ENCODE measurements around the gene NAA40. TPM values are rescaled to one million over a fixed set of nuclear protein-coding genes. Genes with fewer than 3 reads are reported as not detected.

Gene NAA40
- total RNA-seq, 3 donors from 2014 or later: 12.1 to 16.9 (median 14.1) TPM

GRCh38 chr11:63907808-63908530 is 30.8 kb upstream of the NAA40 start:
- DNase-seq (no peak), ATAC-seq (no peak)
- Mint-ChIP-seq H3K36me3 (ENCODE audit: insufficient read depth) (peaks cover 25% of the 10 kb centered on the region), H3K4me1 (ENCODE audit: low read depth) (peaks cover 3% of the 10 kb centered on the region), H3K27me3 (ENCODE audit: low read depth) (no peaks in the 10 kb centered on the region), H3K9me3 (no peaks in the 10 kb centered on the region), H3K4me3 (no peak overlapping the region)

GRCh38 chr11:63908631-63909401 is 30.0 kb upstream of the NAA40 start:
- no peak for DNase-seq
- no peaks in the 10 kb centered on the region for H3K27me3 Mint-ChIP-seq (ENCODE audit: low read depth)
- ATAC-seq: no peak
- H3K36me3 Mint-ChIP-seq (ENCODE audit: insufficient read depth): peaks cover 18% of the 10 kb centered on the region
- peaks cover 3% of the 10 kb centered on the region for H3K4me1 Mint-ChIP-seq (ENCODE audit: low read depth)
- H3K4me3 Mint-ChIP-seq: no peak overlapping the region
- no peaks in the 10 kb centered on the region for H3K9me3 Mint-ChIP-seq

GRCh38 chr11:63909591-63910506 is 29.0 kb upstream of the NAA40 start:
- H3K9me3 Mint-ChIP-seq: no peaks in the 10 kb centered on the region

GRCh38 chr11:63910675-63911074 is 28.1 kb upstream of the NAA40 start:
- peaks cover 7% of the 10 kb centered on the region for H3K4me1 Mint-ChIP-seq (ENCODE audit: low read depth)

More at GRCh38 chr11:63909591-63910506, 29.0 kb upstream of the NAA40 start:
- peaks cover 9% of the 10 kb centered on the region for H3K36me3 Mint-ChIP-seq (ENCODE audit: insufficient read depth)
- H3K4me3 Mint-ChIP-seq: no peak overlapping the region
- no peak for ATAC-seq
- peaks cover 3% of the 10 kb centered on the region for H3K4me1 Mint-ChIP-seq (ENCODE audit: low read depth)
- no peak for DNase-seq
- no peaks in the 10 kb centered on the region for H3K27me3 Mint-ChIP-seq (ENCODE audit: low read depth)

GRCh38 chr11:63911440-63911839 is 27.4 kb upstream of the NAA40 start:
- Mint-ChIP-seq H3K36me3 (ENCODE audit: insufficient read depth) (peaks cover 3% of the 10 kb centered on the region), H3K4me3 (no peak overlapping the region), H3K9me3 (no peaks in the 10 kb centered on the region), H3K4me1 (ENCODE audit: low read depth) (peaks cover 8% of the 10 kb centered on the region), H3K27me3 (ENCODE audit: low read depth) (peaks cover 3% of the 10 kb centered on the region)
- ATAC-seq: no peak
- DNase-seq: no peak

More at GRCh38 chr11:63910675-63911074, 28.1 kb upstream of the NAA40 start:
- Mint-ChIP-seq H3K9me3 (no peaks in the 10 kb centered on the region), H3K27me3 (ENCODE audit: low read depth) (peaks cover 3% of the 10 kb centered on the region), H3K4me3 (no peak overlapping the region), H3K36me3 (ENCODE audit: insufficient read depth) (peaks cover 6% of the 10 kb centered on the region)
- DNase-seq (no peak), ATAC-seq (no peak)

- ATAC-seq (no peak), DNase-seq (no peak)
- peaks cover 3% of the 10 kb centered on the region for H3K27me3 Mint-ChIP-seq (ENCODE audit: low read depth)
- no peaks in the 10 kb centered on the region for H3K9me3 Mint-ChIP-seq
- peaks cover 9% of the 10 kb centered on the region for H3K4me1 Mint-ChIP-seq (ENCODE audit: low read depth)
- no peak overlapping the region for H3K4me3 Mint-ChIP-seq
- peaks cover under 1% of the 10 kb centered on the region for H3K36me3 Mint-ChIP-seq (ENCODE audit: insufficient read depth)
Measured at GRCh38 chr11:63911876-63912275, 26.9 kb upstream of the NAA40 start.

GRCh38 chr11:63912678-63913077 is 26.1 kb upstream of the NAA40 start:
- DNase-seq (no peak), ATAC-seq (no peak)
- no peak overlapping the region for H3K4me3 Mint-ChIP-seq
- H3K36me3 Mint-ChIP-seq (ENCODE audit: insufficient read depth): no peaks in the 10 kb centered on the region
- H3K4me1 Mint-ChIP-seq (ENCODE audit: low read depth): peaks cover 11% of the 10 kb centered on the region
- H3K9me3 Mint-ChIP-seq: no peaks in the 10 kb centered on the region
- peaks cover 3% of the 10 kb centered on the region for H3K27me3 Mint-ChIP-seq (ENCODE audit: low read depth)

GRCh38 chr11:63913866-63914830 is 24.7 kb upstream of the NAA40 start:
- peaks cover 17% of the 10 kb centered on the region for H3K4me1 Mint-ChIP-seq (ENCODE audit: low read depth)
- DNase-seq: no peak
- ATAC-seq: no peak
- no peak overlapping the region for H3K4me3 Mint-ChIP-seq
- H3K36me3 Mint-ChIP-seq (ENCODE audit: insufficient read depth): no peaks in the 10 kb centered on the region
- no peaks in the 10 kb centered on the region for H3K9me3 Mint-ChIP-seq
- peaks cover 3% of the 10 kb centered on the region for H3K27me3 Mint-ChIP-seq (ENCODE audit: low read depth)

GRCh38 chr11:63914896-63915691 is 23.7 kb upstream of the NAA40 start:
- Mint-ChIP-seq H3K36me3 (ENCODE audit: insufficient read depth) (no peaks in the 10 kb centered on the region), H3K4me1 (ENCODE audit: low read depth) (peaks cover 17% of the 10 kb centered on the region), H3K9me3 (no peaks in the 10 kb centered on the region), H3K4me3 (peak overlapping the region; percentile 62), H3K27me3 (ENCODE audit: low read depth) (peaks cover 3% of the 10 kb centered on the region)
- ATAC-seq: no peak
- no peak for DNase-seq

- Mint-ChIP-seq H3K27me3 (ENCODE audit: low read depth) (peaks cover 3% of the 10 kb centered on the region), H3K4me1 (ENCODE audit: low read depth) (peaks cover 15% of the 10 kb centered on the region), H3K4me3 (peak overlapping the region; percentile 79), H3K36me3 (ENCODE audit: insufficient read depth) (no peaks in the 10 kb centered on the region), H3K9me3 (no peaks in the 10 kb centered on the region)
- ATAC-seq (peak; percentile 39 to 41), DNase-seq (peak; percentile 18)
Measured at GRCh38 chr11:63915961-63916836, 22.6 kb upstream of the NAA40 start.

- peak within 1 kb of the TSS; percentile 79 for H3K4me3 Mint-ChIP-seq
- peaks cover 15% of the 10 kb centered on the region for H3K4me1 Mint-ChIP-seq (ENCODE audit: low read depth)
- H3K36me3 Mint-ChIP-seq (ENCODE audit: insufficient read depth): no peaks in the 10 kb centered on the region
Measured at GRCh38 chr11:63916837-63917691, 21.7 kb upstream of the NAA40 start, which contains the start of gene RCOR2. Gene RCOR2, minus strand, starts transcription at chr11:63917164. Its CDS starts 708 bp downstream, at chr11:63916456.

More at GRCh38 chr11:63916837-63917691, 21.7 kb upstream of the NAA40 start, which contains the start of gene RCOR2:
- DNase-seq (peak; percentile 61), ATAC-seq (peak; percentile 72 to 73)
- no peaks in the 10 kb centered on the region for H3K9me3 Mint-ChIP-seq
- peaks cover 3% of the 10 kb centered on the region for H3K27me3 Mint-ChIP-seq (ENCODE audit: low read depth)

Measured in activated T-cell treated with anti-CD3 and anti-CD28 coated beads, Interleukin-2, amount 50 U/mL, for 4 hours (primary cell).